ENCODE measurements around the gene CTBP1.

- TF ChIP-seq EZH2 (IDR thresholded peaks at IDR 0.05; ENCODE audit: borderline replicate concordance, insufficient read depth, low read depth, low read length, poor library complexity, severe bottlenecking) (no peak), CTCF (IDR thresholded peaks at IDR 0.05) (no peak)
These were observed 46.6 kb upstream of the CTBP1 start for GRCh38 chr4:1295405-1296055.
